Loucy (cell line): ENCODE measurements around the gene LUC7L.

Experiments used
- H2AFZ ChIP-seq: fragments of 200-600 bp; sonication (generic); 2 replicates; pipeline ENCODE4 v1.6.0; 2016; ENCODE audit warnings: antibody characterized with exemption, mild to moderate bottlenecking, low read length, moderate library complexity
- H3F3A ChIP-seq: fragments of 200-600 bp; 2 replicates; pipeline ENCODE4 v1.6.0; 2016; ENCODE audit warnings: antibody characterized with exemption, low read depth, mild to moderate bottlenecking
- H3K27me3 ChIP-seq: fragments of 200-600 bp; sonication (generic); 2 replicates; pipeline ENCODE4 v1.6.1; 2014; ENCODE audit warnings: low read length, mild to moderate bottlenecking; ENCODE audit not compliant: insufficient read depth, poor library complexity, severe bottlenecking
- H3K36me3 ChIP-seq: fragments of 200-600 bp; sonication (generic); 2 replicates; pipeline ENCODE4 v1.6.1; 2016; ENCODE audit warnings: low read length; ENCODE audit not compliant: insufficient read depth
- H3K4me1 ChIP-seq: fragments of 200-600 bp; sonication (generic); 2 replicates; pipeline ENCODE4 v1.5.1; 2014; ENCODE audit warnings: low read length, mild to moderate bottlenecking; ENCODE audit not compliant: insufficient read depth, poor library complexity, severe bottlenecking
- H3K4me2 ChIP-seq: fragments of 200-600 bp; sonication (generic); 2 replicates; pipeline ENCODE4 v1.6.0; 2014; ENCODE audit warnings: antibody characterized with exemption, low read length, low read depth, mild to moderate bottlenecking; ENCODE audit not compliant: poor library complexity, severe bottlenecking
- H3K4me3 ChIP-seq: fragments of 200-600 bp; sonication (generic); 2 replicates; pipeline ENCODE4 v1.5.1; 2014; ENCODE audit warnings: low read length, mild to moderate bottlenecking, mixed read lengths; ENCODE audit not compliant: poor library complexity, severe bottlenecking
- H3K79me2 ChIP-seq: fragments of 200-600 bp; sonication (generic); 2 replicates; pipeline ENCODE4 v1.6.1; 2014; ENCODE audit warnings: low read length; ENCODE audit not compliant: insufficient read depth
- H3K9ac ChIP-seq: fragments of 200-600 bp; sonication (generic); 2 replicates; pipeline ENCODE4 v1.6.0; 2014; ENCODE audit warnings: mild to moderate bottlenecking, low read depth, low read length, moderate library complexity; ENCODE audit not compliant: poor library complexity, severe bottlenecking
- H3K9me2 ChIP-seq: fragments of 200-600 bp; sonication (generic); replicated peaks from 2 replicates; pipeline ENCODE4 v1.6.1; 2016; ENCODE audit warnings: low read depth, low read length, mixed read lengths
- H3K9me3 ChIP-seq: fragments of 200-600 bp; sonication (generic); 2 replicates; pipeline ENCODE4 v1.6.1; 2014; ENCODE audit warnings: mild to moderate bottlenecking, antibody characterized with exemption, low read length, low read depth; ENCODE audit not compliant: insufficient read depth
- H4K20me1 ChIP-seq: fragments of 200-600 bp; sonication (generic); 2 replicates; pipeline ENCODE4 v1.6.0; 2014; ENCODE audit warnings: antibody characterized with exemption, low read length, mild to moderate bottlenecking; ENCODE audit not compliant: insufficient read depth, poor library complexity, severe bottlenecking
- EZH2phosphoT487 ChIP-seq: fragments of 200-600 bp; IDR thresholded peaks from 2 replicates; pipeline ENCODE4 v1.6.1; 2018; ENCODE audit warnings: antibody characterized with exemption, mild to moderate bottlenecking, moderate library complexity, borderline replicate concordance
- TF ChIP-seq, protein P1 (sequence below): fragments of 200-600 bp; sonication (generic); conservative IDR thresholded peaks from 2 replicates; pipeline ENCODE4 v1.5.1; 2014; ENCODE audit warnings: mild to moderate bottlenecking, antibody characterized with exemption, low read length

LUC7L gene

DNA sequence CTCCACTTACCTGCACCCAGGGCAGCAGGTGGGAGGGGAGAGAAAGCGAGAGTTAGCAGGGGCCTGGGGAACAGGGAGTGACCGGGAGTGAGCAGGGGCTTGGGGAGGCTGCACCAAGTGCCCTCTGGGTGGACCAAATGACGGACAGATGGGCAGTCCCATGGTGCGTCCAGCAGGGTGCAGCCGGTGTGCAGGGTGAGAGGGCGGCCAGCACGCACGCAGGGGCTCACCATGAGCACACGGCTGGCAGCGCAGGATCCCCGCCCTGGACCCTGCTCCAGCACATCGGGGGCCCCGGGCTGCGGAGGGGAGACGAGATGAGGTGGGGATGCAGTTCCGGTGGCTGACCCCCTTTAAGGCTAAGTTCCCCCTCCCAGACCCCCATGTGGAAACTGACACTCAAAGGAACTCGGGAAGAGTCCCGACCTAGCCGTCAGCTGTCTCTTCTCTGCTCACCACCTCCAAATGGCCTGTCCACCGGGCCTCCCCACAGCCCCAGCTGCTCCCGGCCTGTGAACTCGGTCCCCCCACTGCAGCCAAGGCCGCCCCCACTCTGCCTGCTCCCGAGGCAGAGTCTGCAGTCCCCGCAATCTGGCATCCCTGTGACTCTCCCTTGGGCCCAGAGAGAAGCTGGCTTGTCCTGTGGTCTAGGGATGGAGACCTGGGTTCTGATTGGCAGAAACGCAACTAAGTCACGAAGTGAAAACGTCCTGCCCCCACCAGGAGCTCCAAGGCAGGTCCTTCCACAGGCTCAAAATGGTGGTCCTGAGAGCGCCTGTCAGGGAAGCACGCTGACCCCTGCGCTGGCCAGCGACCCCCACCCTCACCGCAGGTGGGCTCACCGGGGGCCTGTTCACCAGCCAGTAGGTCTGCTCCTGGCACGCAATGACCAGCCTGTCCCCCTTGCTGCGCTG, 43.6 kb upstream of the LUC7L start:
- H4K20me1 ChIP-seq = no peaks in the 10 kb centered on the region
- H2AFZ ChIP-seq = no peak overlapping the region
- H3K9ac ChIP-seq = no peak overlapping the region
- H3K79me2 ChIP-seq = no peaks in the 10 kb centered on the region
- H3K4me1 ChIP-seq = no peaks in the 10 kb centered on the region
- TF ChIP-seq, protein P1, sequence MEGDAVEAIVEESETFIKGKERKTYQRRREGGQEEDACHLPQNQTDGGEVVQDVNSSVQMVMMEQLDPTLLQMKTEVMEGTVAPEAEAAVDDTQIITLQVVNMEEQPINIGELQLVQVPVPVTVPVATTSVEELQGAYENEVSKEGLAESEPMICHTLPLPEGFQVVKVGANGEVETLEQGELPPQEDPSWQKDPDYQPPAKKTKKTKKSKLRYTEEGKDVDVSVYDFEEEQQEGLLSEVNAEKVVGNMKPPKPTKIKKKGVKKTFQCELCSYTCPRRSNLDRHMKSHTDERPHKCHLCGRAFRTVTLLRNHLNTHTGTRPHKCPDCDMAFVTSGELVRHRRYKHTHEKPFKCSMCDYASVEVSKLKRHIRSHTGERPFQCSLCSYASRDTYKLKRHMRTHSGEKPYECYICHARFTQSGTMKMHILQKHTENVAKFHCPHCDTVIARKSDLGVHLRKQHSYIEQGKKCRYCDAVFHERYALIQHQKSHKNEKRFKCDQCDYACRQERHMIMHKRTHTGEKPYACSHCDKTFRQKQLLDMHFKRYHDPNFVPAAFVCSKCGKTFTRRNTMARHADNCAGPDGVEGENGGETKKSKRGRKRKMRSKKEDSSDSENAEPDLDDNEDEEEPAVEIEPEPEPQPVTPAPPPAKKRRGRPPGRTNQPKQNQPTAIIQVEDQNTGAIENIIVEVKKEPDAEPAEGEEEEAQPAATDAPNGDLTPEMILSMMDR = no peak
- TF ChIP-seq EZH2phosphoT487 = no peak
- no peak overlapping the region for H3K4me2 ChIP-seq
- H3K27me3 ChIP-seq = no peaks in the 10 kb centered on the region
- no peaks in the 10 kb centered on the region for H3K36me3 ChIP-seq
- H3K9me2 ChIP-seq = no peaks in the 10 kb centered on the region
- no peaks in the 10 kb centered on the region for H3F3A ChIP-seq
- no peaks in the 10 kb centered on the region for H3K9me3 ChIP-seq
- no peak overlapping the region for H3K4me3 ChIP-seq

DNA sequence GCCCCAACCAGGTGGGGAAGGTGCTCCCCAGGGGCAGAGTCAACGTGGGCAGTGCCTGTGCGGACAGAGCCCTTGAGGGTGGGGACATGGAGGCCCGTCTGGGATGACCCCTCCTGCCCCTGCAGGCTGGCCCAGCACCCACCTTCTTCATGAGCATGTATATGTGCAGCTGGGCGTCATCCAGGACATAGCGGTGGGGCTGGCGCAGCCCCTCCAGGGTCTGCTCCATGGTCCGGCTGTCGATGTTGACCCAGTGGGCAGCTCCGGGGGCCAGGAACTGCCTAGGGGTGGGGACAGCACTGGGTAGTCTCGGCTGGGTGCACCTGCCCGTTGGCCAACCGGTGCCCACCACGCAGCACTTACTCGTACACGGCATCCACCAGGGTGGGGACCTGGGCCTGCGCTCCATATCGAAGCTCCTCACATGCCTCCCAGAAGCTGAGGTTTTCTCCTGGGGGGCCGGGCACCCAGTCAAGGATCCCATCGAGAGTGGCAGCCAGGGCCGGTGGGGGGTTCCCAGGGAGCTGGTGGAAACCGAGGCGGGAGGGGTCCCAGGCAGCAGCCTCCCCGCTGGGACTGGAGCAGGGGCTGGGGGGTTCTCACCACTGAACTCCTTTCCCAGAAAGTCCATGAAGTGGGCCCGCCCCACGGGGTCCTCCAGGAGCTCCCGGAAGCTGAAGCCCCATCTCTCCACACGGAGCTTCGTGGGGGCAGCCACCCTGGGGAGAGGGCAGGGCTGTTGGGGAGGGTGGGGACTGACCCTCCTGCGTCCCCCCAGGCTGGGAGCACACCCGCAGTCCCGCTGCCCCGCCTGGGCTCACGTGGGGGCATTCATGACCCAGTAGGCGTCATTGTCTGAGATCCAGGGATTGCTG, 41.4 kb upstream of the LUC7L start:
- no peaks in the 10 kb centered on the region for H3F3A ChIP-seq
- no peak overlapping the region for H3K4me3 ChIP-seq
- no peaks in the 10 kb centered on the region for H3K4me1 ChIP-seq
- no peak overlapping the region for H3K9ac ChIP-seq
- no peaks in the 10 kb centered on the region for H3K36me3 ChIP-seq
- no peaks in the 10 kb centered on the region for H3K79me2 ChIP-seq
- H3K9me3 ChIP-seq = no peaks in the 10 kb centered on the region
- H3K4me2 ChIP-seq = no peak overlapping the region
- H3K27me3 ChIP-seq = no peaks in the 10 kb centered on the region
- H2AFZ ChIP-seq = no peak overlapping the region
- TF ChIP-seq, protein P1 = no peak
- no peak for TF ChIP-seq EZH2phosphoT487
- no peaks in the 10 kb centered on the region for H4K20me1 ChIP-seq
- H3K9me2 ChIP-seq = no peaks in the 10 kb centered on the region

DNA sequence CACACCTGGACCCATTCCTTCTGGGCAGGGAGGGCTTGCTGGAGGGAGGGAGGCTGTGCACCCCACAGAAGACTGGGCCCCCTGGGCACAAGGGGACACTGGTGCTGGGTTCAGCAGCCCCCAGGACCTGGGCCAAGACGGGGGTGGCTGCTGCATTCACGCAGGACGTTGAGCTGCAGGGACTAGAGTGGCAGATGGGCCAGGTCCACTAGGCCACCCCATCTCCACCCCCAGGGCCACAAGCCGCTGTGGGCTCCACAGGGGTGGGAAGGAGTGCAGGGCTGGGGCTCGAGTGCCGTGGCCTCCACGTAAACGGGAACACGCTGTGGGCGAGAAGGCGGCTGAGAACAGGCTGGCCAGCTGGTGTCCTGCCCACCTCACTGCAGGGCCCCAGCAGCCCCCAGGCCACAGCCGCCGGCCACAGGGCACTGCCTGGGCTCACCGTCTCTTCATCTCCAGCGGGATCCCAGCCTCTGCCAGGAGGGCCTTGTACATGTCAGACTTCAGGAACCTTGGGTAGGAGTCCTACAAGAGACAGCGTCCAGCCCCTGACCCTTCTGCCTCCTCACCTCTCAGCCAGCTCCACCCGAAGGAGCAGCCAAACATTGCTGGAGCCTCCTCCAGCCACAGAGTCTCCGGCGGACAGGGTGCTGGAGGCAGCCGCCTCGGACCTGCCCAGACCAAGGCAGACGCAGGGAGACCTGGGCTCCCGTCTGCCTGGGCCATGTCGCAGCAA, 40.0 kb upstream of the LUC7L start:
- H3K9me2 ChIP-seq = no peaks in the 10 kb centered on the region
- TF ChIP-seq, protein P1 = no peak
- no peak for TF ChIP-seq EZH2phosphoT487
- no peaks in the 10 kb centered on the region for H3K79me2 ChIP-seq
- H3K4me2 ChIP-seq = no peak overlapping the region
- no peaks in the 10 kb centered on the region for H3K9me3 ChIP-seq
- H3K27me3 ChIP-seq = no peaks in the 10 kb centered on the region
- no peak overlapping the region for H3K4me3 ChIP-seq
- no peak overlapping the region for H3K9ac ChIP-seq
- H3K36me3 ChIP-seq = no peaks in the 10 kb centered on the region
- H2AFZ ChIP-seq = no peak overlapping the region
- no peaks in the 10 kb centered on the region for H3K4me1 ChIP-seq
- H3F3A ChIP-seq = no peaks in the 10 kb centered on the region
- H4K20me1 ChIP-seq = no peaks in the 10 kb centered on the region
